Measurements from ENCODE around the gene CNPPD1.
A peak's percentile ranks its signal among the peaks of the same experiment; 100 is the strongest.

CNPPD1 gene

DNA sequence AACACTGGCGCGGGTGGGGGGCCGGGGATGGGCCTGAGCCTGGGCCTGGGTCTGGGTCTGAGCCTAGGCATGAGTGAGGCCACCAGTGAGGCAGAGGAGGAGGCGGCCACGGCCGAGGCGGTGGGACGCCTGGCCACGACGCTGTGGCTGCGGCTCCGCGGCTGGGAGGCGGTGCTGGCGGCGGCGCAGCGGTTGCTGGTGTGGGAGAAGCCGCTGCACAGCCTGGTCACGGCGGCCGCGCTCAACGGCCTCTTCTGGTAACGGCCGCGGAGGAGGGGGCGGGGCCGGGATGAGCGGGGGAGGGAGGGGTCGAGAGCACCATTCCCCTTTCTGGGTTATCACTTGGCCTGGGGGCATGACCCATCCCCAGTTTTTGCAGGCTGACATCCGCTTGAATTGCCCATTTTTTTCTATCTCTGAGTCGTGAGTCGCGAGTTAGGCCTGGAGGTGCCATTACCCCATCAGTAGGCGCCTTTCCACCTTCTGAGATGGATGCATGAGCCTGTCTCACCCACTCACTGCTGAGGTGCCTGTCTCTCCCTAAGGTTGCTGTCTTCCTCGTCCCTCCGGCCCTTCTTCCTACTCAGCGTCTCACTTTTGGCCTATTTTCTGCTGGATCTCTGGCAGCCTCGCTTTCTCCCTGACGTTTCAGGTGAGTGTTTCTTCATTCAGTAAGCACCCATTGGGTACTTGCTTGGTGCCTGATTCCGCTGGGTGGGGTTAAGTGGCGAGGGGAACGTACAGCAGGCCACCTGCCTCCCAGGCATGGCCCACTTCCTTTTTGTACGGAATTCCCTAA, 1.9 kb upstream of the CNPPD1 start:
- DNase-seq, result no peak

DNA sequence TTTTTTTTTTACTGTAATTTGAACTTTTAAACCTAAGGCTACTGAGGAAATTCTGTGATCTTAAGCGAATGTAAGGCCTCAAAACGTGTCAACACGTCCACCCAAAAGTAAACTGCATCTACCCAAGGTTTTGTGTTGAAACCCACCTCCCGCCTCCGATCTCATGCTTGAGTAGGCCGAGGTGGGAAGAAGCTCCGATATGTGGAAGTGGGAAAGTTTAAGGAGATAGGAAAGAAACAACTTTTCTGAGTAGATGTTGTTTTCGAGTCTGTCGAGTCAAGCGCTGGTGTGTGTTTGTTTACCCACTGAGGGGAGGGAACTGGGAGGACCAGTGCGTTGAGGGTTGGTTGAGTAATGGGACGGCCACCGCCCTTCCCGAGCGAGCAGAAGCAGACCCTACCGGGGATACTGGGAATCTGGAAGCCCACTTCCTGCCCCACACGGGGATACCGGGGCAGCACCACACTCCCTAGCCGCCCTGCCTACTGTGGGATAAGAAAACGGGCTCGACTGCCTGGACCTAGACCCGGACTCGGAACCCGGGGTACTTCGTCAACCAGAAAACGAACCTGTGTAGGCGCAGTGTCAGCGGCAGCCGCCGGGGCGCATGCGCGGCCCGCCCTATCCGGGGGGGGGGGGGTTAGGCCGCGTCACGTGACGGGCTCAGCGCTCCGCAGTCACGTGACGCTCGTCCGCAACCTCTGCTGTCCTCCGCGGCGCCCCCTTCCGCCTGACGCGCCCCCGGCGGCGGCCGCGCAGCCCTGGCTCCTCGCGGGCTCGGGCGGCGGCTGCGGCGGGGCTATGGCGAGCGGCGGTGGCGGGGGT, 1.0 kb upstream of the CNPPD1 start, which contains the start of gene RETREG2:
Gene RETREG2, plus strand, starts transcription at position 724 of the 825 bp plus-strand sequence. Its CDS starts 78 bp downstream, at position 802.
- peak; percentile 49 to 66 for DNase-seq

DNA sequence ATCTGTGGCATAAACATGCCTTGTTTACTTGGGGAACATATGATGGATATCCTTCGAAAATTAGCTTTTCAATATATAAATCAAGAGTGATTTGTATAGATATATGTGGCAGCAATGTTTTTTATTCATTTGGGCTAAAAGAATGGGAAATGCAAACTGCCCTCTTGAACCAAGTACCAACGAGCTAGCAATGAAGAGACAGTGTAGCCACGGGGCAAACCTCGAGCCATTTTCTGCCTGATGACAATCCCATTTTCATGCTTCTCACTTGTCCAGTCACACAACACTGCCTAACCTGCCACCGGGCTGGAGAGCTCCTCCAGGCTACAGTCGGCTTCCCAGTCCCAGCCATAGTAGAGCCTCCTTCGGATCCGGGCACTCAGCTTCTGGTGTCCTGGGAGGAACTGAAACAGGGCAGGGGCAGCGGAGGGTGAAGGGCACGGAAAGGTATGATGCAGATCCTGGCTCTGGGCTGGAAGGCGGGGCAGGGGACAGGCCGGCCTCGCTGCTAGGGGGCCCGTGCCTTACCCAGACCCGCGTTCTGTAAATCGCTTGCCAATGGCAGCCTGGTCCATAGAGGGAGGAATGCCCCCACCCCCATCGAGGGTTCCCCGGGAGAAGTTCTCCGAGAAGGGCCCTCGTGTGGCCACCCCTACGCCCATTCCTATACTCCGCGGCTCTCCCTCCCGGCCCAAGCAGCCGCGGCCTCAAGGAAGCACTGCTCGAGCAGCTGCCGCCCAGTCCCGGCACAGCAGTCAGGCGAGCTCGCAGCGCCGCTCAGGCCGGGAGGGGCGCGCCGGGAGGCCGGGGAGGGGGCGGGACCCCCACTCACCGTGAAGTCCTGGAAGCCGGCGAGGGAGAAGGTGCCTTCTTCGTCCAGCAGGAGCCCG, 552 bp downstream of the CNPPD1 start:
- no peak for DNase-seq

DNA sequence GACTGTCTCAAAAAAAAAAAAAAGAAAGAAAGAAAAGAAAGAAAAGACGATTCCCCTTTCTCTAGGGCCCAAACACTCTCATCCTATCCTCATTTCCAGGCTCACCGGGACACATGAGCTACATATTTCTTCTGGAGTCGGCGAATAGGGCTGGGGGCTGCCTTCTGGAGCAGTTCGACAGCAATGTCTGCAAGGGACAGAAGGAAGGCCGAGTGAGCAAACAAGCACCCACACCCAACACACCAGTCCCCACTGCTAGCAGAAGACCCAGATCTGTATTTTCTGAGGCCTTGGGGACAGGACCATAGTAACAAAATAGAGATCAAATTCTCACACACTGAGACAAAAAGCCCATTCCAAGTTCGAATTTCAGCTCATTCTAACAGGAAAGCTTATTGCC, 1.2 kb downstream of the CNPPD1 start:
- no peak for DNase-seq

DNA sequence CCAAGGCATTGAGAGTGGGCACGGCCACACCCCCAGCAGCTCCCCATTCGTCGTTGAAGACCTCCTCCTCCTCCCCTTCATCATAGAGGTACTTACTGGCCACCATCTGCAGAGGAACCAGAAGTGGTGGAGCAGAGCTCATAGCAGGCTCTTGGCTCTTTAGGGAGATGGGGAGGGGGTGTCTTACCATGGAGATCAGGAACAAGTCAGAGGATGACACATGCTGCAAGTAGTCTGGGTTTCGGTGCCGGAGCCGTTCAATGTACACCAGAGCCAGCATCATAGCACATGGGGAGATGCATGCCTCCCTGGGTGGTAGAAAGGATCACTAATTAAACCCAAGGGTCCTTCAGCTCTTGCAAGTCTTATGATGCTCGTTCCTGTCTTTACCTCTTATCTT, 1.9 kb downstream of the CNPPD1 start:
- no peak for DNase-seq

DNA sequence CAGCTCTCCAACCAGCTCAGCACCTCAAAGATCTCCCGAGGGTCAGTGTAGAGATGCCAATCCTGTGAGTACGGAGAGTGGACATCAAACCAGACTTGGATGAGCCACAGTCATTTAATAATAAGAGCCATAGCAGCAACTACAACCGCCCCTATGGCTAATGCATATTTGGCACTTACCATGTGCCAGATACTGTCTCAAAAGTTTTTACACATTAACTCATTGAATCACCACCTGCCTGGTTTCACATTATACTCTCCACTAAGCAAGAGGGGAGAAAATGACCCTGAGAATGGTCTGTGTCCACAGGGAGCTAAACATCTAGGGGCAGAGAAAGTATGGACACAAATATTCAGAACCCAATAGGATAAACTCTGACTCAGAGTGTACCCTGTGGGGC, 2.6 kb downstream of the CNPPD1 start:
- no peak for DNase-seq

DNA sequence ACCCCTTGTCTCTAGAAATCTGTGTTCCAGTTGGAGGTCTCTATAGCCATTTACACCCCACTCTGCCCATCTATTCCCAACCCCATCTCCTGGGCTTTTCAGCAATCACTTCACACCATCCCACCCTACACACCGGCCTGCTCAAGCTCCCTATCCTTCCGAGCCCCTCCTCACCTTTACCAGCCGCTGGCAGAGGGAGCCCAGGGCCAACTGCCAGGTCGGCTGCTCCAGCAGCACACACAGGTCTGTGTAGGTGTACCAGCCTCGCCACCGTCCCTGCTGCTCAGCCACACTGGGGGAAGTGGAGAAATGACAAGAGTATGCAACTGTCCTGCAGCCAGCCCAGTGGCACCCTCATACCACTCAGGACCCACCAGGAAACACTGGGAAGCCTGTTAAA, 3.5 kb downstream of the CNPPD1 start:
- no peak for DNase-seq

DNA sequence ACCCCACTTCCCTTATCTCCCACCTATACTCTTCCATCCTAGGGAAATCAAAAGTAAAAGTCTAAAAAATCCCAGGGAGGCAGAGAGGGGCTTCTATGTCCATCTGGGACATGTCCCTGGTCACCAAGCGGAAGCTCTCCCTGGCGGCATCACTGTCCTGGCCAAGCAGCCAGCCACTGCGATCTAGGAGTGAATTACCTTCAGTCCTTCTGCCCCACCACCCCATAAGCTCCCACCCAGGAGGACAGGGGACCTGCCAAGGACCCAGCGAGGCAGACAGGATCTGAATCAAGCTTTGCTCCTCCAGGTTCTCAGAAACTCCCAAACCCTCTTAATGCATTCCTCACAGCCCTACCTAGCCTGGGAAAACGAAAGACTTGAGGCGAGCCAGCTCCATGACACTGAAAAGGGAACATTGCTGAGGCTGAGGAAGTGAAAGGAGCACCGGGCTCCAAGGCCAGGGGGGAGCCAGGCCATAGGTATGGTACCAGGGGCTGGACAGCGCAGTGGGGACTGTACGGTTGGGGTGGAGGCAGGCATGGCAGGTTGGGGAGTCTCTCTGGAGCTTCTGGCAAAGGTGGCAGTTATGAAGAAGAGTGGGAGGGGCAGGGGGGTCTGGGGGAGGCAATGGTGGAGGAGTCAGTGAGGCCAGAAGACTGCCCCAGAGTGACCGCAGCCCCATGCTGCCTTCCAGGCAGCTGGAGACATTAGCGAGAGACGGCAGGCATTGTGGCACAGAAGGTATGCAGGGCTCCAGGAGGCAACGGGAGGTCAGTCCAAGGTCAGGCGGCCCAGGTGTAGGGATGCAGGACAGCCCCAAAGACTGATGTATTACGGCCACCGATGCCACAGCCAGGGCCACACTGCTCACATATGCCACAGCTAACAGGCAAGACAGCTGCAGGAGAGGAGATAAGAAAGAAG, 4.2 kb downstream of the CNPPD1 start:
- DNase-seq, result no peak

DNA sequence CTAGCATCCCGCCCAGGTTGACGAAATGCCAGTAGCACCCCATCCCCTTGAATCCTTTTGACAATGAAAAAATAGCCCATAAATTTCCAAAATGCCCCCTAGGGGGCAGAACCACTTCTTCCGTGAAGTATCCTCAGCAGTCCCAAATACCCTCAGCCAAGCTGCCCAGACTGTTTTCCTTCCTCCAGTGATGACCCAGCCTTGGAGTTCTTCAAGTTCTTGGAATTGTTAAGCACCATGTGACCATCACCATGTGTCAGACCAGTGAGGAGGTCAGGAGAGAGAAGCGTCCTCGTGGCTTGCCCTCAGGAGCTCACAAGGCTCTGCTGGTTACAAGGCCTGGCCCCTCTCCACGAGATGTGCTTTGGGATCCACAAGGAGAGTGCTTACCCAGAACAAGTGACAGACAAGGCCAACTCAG, 5.5 kb downstream of the CNPPD1 start:
- DNase-seq, result peak; percentile 13 to 28

DNA sequence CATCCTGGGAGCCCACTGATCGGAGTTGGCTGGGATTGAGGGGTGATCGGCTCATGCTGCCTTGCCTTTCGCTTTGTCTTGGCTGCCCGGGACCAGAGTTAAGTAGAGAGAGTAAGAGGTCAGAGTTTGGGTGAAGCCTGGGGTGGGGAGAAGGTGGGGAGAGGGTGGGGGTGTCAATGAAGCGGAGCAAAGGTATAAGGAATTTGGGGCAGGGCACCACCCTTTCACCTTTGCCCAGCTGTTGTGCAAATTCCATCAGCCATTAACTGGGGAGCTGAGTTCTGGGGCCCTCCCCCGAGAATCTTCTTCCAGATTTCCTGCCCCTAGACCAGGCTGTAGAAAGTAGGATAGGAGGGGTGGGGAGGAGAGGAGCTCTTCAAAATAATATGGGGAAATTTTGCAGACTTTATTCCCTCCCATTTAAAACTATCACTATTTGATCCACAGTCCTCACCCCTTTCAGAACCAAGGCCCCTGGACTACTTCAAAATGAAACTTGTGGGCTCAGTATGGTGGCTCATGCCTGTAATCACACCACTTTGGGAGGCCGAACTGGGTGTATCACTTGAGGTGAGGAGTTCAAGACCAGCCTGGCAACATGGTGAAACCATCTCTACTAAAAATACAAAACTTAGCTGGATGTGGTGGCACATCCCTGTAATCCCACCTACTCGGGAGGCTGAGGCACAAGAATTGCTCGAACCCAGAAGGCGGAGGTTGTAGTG, 6.6 kb downstream of the CNPPD1 start, which contains the start of gene SLC23A3:
Gene SLC23A3, minus strand, starts transcription at position 100 of the 725 bp plus-strand sequence. Its CDS starts 45 bp downstream, at position 55.
- DNase-seq, result no peak

DNA sequence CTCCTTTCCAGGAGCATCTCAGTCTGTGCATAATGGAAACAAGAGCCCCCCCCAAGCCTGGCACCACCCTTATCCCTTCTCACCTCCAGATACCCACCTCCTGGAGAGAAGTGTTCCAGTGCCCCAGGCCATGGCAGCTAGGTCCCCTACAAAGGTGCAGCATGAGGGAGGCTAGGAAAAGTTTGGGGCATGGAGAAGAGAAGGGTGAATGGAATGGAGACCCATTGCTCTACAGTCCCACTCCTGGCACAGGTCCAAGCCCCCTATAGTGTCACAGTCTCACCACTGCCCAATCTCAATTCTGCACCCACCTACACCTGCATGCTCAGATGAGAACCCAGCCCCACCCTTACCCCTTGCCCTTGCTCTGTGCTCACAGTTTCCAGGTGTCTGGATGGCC, 7.8 kb downstream of the CNPPD1 start:
- no peak for DNase-seq

DNA sequence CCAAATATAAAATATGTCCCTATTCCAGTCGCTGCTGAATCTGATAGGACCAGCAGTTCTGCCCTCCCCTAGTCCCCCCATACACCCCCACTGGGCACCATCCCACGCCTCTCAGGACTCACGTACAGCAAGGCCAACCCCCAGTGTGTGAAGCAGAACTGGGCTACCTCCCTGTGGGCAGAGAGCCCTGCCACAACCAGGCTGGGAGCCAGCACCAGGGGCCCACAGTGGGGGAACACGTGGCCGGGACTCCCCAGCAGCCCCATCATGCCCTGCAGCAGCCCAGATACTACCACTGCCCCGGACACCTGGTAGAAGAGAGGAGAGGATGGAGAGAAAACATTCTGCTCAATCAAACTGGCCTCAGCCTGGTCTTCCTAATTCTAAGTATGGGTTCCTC, 8.2 kb downstream of the CNPPD1 start:
- no peak for DNase-seq

DNA sequence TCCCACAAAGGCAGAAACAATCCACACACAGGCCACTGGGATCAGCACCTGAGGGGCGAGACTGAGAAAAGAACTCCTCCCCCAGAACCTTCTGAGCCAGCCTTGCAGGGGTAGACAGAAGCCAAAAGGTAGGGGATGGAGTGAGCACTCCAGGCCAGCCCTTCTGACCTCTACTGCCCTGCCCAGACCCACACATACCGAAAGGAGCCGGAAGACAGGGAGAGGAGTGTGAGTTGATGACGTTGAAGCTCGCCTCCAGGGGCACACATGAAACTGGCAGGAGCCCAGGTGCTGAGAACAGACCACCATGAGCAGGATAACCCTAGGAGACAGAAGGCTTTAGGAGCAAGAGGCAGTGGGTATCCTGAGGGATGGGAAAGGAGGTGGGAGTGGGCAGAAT, 8.7 kb downstream of the CNPPD1 start:
- DNase-seq, result no peak

DNA sequence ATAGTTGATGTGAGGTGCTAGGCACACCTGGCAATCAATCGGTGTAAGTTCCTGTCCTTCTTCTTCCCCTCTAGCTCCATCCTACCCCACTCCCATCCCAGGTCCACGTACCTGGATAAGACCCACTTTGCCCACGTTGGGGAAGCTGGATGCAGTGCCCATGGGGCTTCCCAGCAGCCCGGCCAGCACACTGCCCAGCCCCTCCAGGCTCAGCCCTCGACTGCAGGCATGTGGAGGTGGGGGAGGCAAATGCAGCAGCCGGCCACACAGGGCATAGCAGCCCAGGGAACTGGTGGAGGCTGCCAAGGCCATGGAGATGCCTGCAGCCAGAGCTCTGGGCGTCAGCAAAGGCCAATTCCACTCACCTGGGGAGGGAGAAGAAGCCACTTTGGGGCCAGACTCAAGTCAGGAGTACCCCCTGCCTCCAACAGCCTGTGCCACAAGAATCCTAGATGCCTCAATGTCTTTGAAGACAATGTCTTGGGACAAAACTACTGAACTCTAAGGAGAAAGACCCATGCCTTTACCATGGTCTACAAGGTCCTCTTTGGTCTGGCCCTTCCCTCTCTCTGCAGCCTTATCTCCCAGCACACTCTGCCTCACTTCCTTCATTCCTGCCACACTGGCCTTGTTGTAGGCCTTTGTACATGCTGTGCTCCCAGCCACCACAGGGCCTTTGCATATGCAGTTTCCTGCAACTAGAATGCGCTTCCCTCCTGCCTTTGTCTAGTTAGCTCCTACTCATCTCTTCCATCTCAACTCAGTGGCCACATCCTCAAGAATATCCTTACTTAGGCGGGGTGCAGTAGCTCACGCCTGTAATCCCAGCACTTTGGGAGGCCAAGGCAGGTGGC, 11.4 kb downstream of the CNPPD1 start:
- DNase-seq, result no peak

DNA sequence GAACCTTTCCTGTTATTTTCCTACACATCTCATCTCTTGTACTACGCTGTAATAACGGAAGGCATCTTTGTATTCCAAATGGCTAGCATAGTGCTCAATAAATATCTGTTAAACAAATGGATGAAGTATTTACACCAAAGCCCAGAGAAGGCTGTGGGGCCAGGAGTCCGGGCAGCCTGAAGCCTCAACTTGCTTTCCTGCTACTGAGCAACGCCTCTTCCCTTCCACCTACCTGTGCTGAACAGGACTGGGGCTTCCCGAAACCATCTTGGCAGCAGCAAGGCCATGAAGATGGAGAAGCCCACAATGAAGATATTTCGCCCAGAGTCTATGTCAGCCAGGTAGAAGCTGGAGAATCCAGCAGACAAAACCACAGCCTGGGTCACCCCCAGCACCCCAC, 13.6 kb downstream of the CNPPD1 start:
- no peak for DNase-seq

DNA sequence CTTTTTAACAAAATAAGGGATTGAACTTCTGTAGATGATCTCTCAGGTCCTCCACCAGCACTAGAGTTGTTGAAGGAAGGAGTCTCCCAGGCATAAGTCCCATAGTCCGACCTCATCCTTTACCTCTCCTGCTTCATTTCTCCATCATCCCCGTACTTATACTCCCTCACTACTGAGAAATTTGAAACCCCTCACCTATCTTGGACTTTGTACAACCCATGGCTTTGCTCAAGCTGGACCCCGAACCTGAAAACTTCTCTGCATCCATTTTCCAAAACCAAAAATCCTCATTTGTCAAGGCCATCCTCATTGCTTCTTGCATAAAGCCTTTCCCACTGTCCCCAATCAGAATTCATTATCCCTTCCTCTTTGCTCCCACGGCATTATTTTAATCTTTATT, 15.6 kb downstream of the CNPPD1 start:
- no peak for DNase-seq

DNA sequence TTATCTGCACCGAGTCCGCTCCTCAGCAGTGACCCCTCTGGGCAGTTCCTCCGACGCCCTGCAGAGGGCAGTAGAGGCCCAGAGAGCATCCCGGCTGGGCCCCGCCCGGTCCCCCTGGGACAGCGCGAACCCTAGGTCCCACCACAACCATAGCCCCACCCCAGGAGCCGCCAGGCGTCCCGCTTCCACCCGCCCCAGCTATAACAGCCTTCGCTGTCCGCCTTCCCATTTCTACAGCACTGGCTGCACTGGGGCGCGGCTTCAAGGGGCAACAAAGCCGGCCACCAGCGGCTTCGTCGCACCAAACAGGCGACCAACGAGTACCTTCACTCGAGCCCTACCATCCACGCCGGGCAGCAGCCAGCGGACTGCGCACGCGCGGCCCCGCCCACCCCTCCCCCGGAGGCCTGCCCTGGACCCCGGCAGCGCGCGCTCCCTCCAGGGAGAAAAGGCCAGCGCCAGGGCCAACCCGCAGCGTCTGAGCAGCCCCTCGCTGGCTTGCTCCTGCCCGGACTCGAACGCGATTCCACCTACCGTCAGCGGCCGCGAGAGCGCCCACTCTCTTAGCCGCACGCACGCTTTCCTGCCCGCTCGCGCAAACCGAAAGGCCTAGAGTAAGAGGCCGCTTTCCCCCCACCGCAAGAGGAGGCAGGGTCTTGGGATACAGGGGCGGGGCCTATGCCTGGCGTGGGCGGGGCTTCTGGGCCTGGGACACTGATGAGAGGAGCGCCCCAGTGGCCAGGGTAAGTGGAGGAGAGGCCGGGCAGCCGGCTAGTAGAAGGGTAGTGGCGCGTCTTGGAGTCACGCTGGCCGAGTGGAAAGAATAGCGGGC, 16.3 kb downstream of the CNPPD1 start, which contains the start of gene NHEJ1:
Gene NHEJ1, minus strand, starts transcription at position 630 of the 832 bp plus-strand sequence. CDS start 2,453 bp downstream, outside the sequence.
- peak; percentile 55 to 62 for DNase-seq

DNA sequence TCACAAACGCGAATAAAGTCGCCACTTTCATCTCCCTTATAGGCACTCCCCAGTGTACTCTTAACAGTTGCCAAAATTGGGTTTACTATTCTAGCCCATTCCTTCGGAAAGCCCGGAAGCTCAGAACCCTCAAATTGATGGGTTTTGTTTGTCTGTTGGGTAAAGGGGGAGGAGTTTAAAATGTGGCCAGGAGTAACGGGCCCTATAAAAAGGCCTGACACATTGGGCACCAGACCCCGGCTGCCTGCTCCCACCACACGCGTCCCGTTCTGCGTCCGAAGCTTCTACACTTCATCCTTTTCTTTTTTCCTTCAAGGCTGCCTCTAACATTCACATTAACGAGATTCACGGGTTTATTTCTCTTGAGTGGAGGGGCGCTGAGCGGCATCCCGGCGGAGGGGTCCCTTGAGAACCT, 16.9 kb downstream of the CNPPD1 start:
- DNase-seq, result no peak

DNA sequence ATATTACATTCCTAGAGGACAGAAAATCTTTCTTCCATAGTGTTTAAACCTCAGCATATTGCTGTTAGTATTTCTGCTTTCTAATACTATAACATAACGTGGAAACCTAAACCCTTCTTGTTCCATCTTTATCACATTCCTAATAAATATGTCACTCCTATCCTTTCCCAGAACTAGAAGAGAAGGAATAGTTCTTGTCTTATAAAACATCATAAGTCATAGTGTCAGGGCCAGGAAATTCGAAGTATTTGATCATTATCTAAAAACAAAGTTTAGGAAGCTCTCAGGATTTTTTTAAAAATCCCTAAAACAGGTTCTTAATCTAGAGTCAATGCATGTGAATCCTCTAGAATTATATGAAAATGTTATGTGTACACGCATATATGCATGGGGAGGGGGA, 18.1 kb downstream of the CNPPD1 start:
- DNase-seq, result no peak
